GM18526 (cell line): ENCODE measurements around the gene ARHGEF39.

Experiments
- POLR2A ChIP-seq: IDR thresholded peaks from 3 replicates; pipeline ENCODE4 v1.6.1; 2011; ENCODE audit not compliant: insufficient read length; ENCODE audit errors: extremely low read depth

ARHGEF39 gene

GRCh38 chr9:35673132-35674024, 8.4 kb upstream of the ARHGEF39 start, which contains the start of gene CA9:
CA9 (plus strand) TSS chr9:35673928; CDS start chr9:35673960, 32 bp downstream.
- no peak for TF ChIP-seq POLR2A

DNA sequence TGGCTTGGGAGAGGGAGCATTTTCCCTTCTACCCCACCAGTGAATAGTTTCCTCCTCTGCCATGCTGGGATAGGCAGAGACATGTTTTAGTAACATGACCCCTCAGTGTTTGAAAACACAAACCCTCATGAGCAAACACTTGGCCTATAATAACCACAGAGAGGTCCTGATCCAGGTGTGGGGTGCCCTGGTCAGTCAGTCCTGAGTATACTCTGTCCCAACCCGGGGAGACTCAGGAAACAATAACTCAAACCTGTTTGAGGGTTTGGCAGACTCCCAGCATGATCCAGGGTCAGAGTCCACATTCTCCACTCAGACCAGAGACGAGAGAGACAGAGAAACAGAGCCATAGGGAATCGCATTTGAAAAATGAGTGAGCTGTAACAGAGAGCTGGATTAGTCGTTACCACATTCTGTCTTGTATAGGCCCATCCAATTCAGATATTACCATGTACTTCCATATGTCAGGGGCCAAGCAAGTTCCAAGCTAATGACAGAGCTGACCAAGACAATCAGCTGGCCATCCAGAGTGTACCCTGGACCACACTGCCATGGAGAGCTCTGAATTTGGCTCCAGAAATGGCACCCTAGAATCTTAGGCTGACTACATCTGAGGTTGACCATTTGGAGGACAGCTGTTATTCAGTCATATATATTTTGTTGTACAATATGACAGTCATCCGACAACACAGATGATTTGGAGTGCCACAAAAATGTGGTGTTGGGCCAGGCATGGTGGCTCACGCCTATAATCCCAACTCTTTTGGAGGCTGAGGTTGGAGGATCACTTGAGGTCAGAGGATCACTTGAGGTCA, 4.5 kb upstream of the ARHGEF39 start:
- no peak for TF ChIP-seq POLR2A

DNA sequence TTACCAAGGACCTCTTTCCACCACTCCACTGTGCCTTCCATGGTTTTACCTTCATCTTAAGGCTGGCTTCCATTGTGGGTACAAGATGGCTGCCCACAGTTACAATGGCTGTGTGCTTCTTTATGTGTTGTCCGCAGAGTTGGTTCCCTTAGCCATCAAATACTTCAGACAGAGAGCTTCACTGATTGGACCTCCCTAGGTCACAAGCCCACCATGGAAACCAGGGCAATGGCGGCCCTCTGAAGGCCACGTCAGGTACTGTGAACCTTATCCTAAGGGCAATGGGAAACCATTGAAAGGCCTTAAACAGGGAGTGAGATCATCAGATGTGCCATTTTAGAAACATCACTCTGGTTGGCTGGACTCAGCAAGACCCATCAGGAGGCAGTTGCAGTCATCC, 2.9 kb upstream of the ARHGEF39 start:
- TF ChIP-seq POLR2A: no peak

DNA sequence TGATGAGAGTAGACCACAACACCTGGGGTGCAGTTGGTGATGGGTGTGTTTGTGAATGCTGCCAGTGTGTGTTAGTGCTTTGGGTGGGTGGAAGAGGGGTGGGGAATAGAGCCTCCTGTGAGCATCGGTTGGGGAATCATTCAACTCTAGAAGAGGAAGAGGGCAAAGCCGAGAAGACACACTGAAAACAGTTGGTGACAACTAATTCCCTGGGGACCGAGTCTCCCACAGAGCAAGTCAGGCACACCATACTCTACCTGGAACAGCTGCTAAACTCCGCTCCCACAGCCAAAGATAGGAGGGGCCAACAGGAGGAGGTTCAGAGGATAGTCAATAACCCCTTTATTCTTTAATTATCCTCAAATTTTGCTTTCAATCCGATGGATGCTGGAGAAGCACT, 1.6 kb upstream of the ARHGEF39 start:
- TF ChIP-seq POLR2A: no peak

GRCh38 chr9:35666045-35666444, 1.1 kb upstream of the ARHGEF39 start:
- TF ChIP-seq POLR2A: no peak

- TF ChIP-seq POLR2A: no peak
Measured at GRCh38 chr9:35665471-35665818, 450 bp upstream of the ARHGEF39 start.

DNA sequence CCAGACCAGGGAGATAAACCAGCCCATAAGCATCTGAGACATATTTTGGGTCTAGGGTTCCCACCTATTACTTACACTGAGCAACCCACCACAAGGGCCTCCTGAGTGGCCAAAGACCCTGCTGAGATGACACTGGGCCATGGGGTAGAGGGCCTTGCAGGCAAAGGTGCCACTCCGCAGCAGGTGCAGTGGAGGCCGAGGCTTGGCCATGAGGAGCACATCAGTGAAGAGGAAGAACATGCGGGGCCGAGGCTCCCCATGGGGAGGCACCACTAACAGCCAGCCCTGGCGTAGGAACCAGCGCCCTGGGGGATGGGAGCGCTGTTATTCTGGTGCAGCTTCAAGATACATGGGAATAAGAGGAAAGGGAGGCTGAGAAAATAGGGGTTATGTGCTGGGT, 2.6 kb downstream of the ARHGEF39 start:
- TF ChIP-seq POLR2A: no peak

DNA sequence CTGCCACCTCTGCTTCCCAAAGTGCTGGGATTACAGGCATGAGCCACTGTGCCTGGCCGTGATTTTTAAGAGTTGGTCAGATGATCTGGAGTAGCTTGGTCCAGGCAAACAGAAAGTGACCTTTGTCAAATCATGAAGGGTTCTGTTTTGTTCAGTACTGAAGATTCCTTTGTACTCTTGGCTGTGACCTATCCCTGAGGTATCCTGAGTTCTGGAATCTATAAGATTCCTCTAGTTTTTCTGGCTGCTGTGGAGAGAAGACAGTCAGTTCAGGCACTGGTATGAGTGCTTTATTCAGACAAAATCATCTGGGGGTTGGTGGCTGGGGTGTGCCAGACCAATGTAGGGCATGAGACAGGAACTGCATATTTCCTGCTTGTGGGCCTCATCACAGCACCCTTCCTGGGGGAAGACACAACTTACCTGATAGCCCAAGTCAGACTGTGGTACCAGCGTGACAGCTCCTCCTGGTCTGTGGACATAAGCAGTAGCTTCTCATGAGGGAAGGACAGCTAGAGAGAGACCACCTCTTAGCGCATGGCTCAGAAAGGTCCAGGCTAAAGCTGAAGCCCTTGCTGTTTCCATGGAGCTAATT, 3.1 kb downstream of the ARHGEF39 start:
- TF ChIP-seq POLR2A: no peak

DNA sequence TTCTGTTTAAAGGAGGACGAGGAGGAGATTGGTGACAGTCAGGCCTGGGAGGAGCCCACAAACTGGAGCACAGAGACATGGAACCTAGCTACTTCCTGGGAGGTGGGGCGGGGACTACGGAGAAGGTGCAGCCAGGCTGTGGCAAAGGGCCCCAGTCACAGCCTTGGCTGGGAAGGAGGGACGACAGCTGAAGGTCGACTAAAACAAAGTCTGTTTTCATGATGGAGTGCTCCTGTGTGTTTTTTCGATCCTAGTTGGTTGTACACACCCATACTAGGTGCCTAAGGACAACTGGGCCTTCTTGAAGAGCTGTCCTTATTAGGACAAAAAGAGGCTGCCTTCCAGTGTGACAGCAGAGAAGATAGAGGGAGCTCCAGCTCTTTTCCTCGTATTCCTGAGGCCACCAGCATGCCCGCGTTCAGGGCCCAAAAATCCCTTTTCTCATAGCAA, 4.0 kb downstream of the ARHGEF39 start:
- TF ChIP-seq POLR2A: no peak

- no peak for TF ChIP-seq POLR2A
Measured at GRCh38 chr9:35659340-35659739, 5.7 kb downstream of the ARHGEF39 start.

DNA sequence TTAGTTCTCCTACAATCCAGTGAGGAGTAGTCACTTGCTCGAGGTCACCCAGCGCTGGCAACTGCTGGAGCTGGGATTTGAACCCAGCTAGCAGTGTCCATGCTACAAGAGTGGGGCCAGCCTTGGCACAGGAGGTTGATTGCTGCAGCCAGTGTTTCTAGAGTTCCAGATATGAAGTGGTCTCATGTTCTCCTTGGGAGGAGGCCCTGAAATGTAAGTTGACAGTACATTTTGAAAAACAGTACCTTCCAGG, 6.1 kb downstream of the ARHGEF39 start:
- TF ChIP-seq POLR2A: no peak

GRCh38 chr9:35658137-35658967, 6.6 kb downstream of the ARHGEF39 start, which contains the start of gene CCDC107:
CCDC107 (plus strand) TSS chr9:35658292; CDS start chr9:35658380, 88 bp downstream.
- peak; percentile 88 for TF ChIP-seq POLR2A

DNA sequence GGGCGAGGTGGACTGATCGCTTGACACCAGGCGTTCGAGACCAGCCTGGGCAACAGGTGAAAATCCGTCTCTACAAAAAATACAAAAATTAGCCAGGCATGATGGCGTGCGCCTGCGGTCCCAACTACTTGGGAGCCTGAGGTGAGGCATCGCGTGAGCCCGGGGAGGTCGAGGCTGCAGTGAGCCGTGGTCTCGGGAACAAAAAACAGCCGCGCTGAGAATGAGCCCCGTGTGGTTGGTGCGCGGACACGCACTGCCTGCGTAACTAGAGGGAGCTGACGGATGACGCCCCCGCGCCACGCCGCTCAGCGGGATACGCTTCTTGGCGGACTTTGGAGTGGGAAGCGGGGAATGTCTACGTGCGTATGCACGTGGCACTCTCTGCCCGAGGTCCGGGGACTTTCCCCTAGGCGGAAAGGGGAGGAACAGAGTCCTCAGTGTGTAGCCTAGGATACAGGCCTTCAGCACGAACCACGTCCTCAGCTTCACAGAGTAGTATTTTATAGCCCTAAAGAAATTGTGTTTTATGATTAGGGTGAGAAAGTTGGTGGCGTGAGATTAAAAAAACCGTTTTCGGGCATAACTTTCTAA, 7.4 kb downstream of the ARHGEF39 start, which contains the start of gene RMRP:
Gene RMRP, minus strand, starts transcription at position 474 of the 591 bp plus-strand sequence.
- TF ChIP-seq POLR2A: peak; percentile 24

- no peak for TF ChIP-seq POLR2A
Measured at GRCh38 chr9:35656831-35657545, 8.0 kb downstream of the ARHGEF39 start.
